SK-N-SH treated with all-trans-retinoic acid at 6 μM for 48 hours (cell line): ENCODE results near the gene CHFR.
"Not testable (repeated sequence)": the region's sequence is repeated elsewhere in the genome, so short reads cannot be mapped to it uniquely, and the experiment has no call there.

Experiments used
- ATAC-seq: fragments of 200-7000 bp; cut with Tn5 transposase; 3 replicates; pipeline ENCODE4 v1.9.1; 2020; ENCODE audit warnings: mild to moderate bottlenecking, moderate library complexity
- BACH2 ChIP-seq: fragments of 250-450 bp; sonication (Bioruptor Pico); IDR thresholded peaks from 2 replicates; pipeline ENCODE4 v1.9.0; 2021; ENCODE audit warnings: mild to moderate bottlenecking, borderline replicate concordance
- CSRNP3 ChIP-seq: fragments of 250-450 bp; sonication (Bioruptor Pico); IDR thresholded peaks from 2 replicates; pipeline ENCODE4 v1.5.1; 2021; ENCODE audit warnings: mild to moderate bottlenecking, moderate library complexity
- ESRRG ChIP-seq: fragments of 250-450 bp; sonication (Bioruptor Pico); IDR thresholded peaks from 2 replicates; pipeline ENCODE4 v1.6.1; 2021; ENCODE audit warnings: mild to moderate bottlenecking
- GLIS3 ChIP-seq: fragments of 250-450 bp; sonication (Bioruptor Pico); IDR thresholded peaks from 2 replicates; pipeline ENCODE4 v1.5.0; 2020; ENCODE audit warnings: mild to moderate bottlenecking, moderate library complexity
- ISL1 ChIP-seq: fragments of 250-450 bp; sonication (Bioruptor Pico); IDR thresholded peaks from 2 replicates; pipeline ENCODE4 v2.1.2; 2022; ENCODE audit warnings: mild to moderate bottlenecking, moderate library complexity
- PATZ1 ChIP-seq: fragments of 250-450 bp; sonication (Bioruptor Pico); IDR thresholded peaks from 2 replicates; pipeline ENCODE4 v1.8.0; 2020; ENCODE audit warnings: mild to moderate bottlenecking, moderate library complexity, borderline replicate concordance
- POU6F1 ChIP-seq: fragments of 250-450 bp; sonication (Bioruptor Pico); IDR thresholded peaks from 2 replicates; pipeline ENCODE4 v1.8.0; 2021; ENCODE audit warnings: low read depth, mild to moderate bottlenecking, moderate library complexity, borderline replicate concordance
- PPARA ChIP-seq: fragments of 250-450 bp; sonication (Bioruptor Pico); IDR thresholded peaks from 2 replicates; pipeline ENCODE4 v1.5.0; 2020; ENCODE audit warnings: mild to moderate bottlenecking, borderline replicate concordance
- RARB ChIP-seq: fragments of 250-450 bp; sonication (Bioruptor Pico); IDR thresholded peaks from 2 replicates; pipeline ENCODE4 v1.8.0; 2021; ENCODE audit warnings: mild to moderate bottlenecking, moderate library complexity
- SNAI2 ChIP-seq: fragments of 250-450 bp; sonication (Bioruptor Pico); IDR thresholded peaks from 2 replicates; pipeline ENCODE4 v1.5.0; 2020; ENCODE audit warnings: mild to moderate bottlenecking, moderate library complexity
- TCF4 ChIP-seq: fragments of 250-450 bp; sonication (Bioruptor Pico); IDR thresholded peaks from 2 replicates; pipeline ENCODE4 v1.8.0; 2021; ENCODE audit warnings: mild to moderate bottlenecking, moderate library complexity, borderline replicate concordance
- TOX ChIP-seq: fragments of 250-450 bp; sonication (Bioruptor Pico); IDR thresholded peaks from 2 replicates; pipeline ENCODE4 v1.8.0; 2021; ENCODE audit warnings: mild to moderate bottlenecking, moderate library complexity, borderline replicate concordance
- TSHZ2 ChIP-seq: fragments of 250-450 bp; sonication (Bioruptor Pico); IDR thresholded peaks from 2 replicates; pipeline ENCODE4 v1.5.0; 2020; ENCODE audit warnings: mild to moderate bottlenecking, moderate library complexity
- ZC3H10 ChIP-seq: fragments of 250-450 bp; sonication (Bioruptor Pico); IDR thresholded peaks from 2 replicates; pipeline ENCODE4 v1.5.1; 2021; ENCODE audit warnings: mild to moderate bottlenecking, moderate library complexity
- ZFP3 ChIP-seq: fragments of 250-450 bp; sonication (Bioruptor Pico); IDR thresholded peaks from 2 replicates; pipeline ENCODE4 v1.5.0; 2020; ENCODE audit warnings: mild to moderate bottlenecking, moderate library complexity
- ZFP30 ChIP-seq: fragments of 450-650 bp; formaldehyde crosslinking; IDR thresholded peaks from 2 replicates; pipeline ENCODE4 v1.5.0; 2022; ENCODE audit warnings: mild to moderate bottlenecking, moderate library complexity
- ZNF565 ChIP-seq: fragments of 450-650 bp; formaldehyde crosslinking; conservative IDR thresholded peaks from 2 replicates; pipeline ENCODE4 v1.5.0; 2020; ENCODE audit warnings: low read depth, mild to moderate bottlenecking, moderate library complexity
- ZNF8 ChIP-seq: fragments of 450-650 bp; formaldehyde crosslinking; IDR thresholded peaks from 2 replicates; pipeline ENCODE4 v1.5.0; 2020; ENCODE audit warnings: mild to moderate bottlenecking, moderate library complexity

Gene CHFR

GRCh38 chr12:132856581-132856980, 30.8 kb downstream of the CHFR start:
- ATAC-seq: no peak
- TF ChIP-seq BACH2 (CRISPR knock-in tag) (no peak), TCF4 (CRISPR knock-in tag) (no peak), TOX (CRISPR knock-in tag) (no peak), POU6F1 (CRISPR knock-in tag) (no peak), ZNF8 (CRISPR knock-in tag) (no peak), ISL1 (CRISPR knock-in tag) (no peak), ZNF565 (no peak), ZFP3 (CRISPR knock-in tag) (no peak), GLIS3 (CRISPR knock-in tag) (no peak), ESRRG (no peak)

GRCh38 chr12:132855211-132855610, 32.2 kb downstream of the CHFR start:
- ATAC-seq: not testable (repeated sequence)

- ATAC-seq: no peak
- no peak for TF ChIP-seq ZFP30 (CRISPR knock-in tag)
- no peak for TF ChIP-seq CSRNP3 (CRISPR knock-in tag)
- TF ChIP-seq ZNF565: no peak
- TF ChIP-seq TOX (CRISPR knock-in tag): no peak
- TF ChIP-seq BACH2 (CRISPR knock-in tag): no peak
- TF ChIP-seq PATZ1 (CRISPR knock-in tag): no peak
- no peak for TF ChIP-seq GLIS3 (CRISPR knock-in tag)
- TF ChIP-seq SNAI2 (CRISPR knock-in tag): no peak
- TF ChIP-seq TCF4 (CRISPR knock-in tag): no peak
- TF ChIP-seq RARB (CRISPR knock-in tag): no peak
- no peak for TF ChIP-seq TSHZ2 (CRISPR knock-in tag)
- no peak for TF ChIP-seq POU6F1 (CRISPR knock-in tag)
These were observed 33.9 kb downstream of the CHFR start for GRCh38 chr12:132853285-132854092.

- TF ChIP-seq BACH2 (CRISPR knock-in tag) (no peak), SNAI2 (CRISPR knock-in tag) (no peak), ZFP30 (CRISPR knock-in tag) (no peak), PATZ1 (CRISPR knock-in tag) (no peak), ZC3H10 (CRISPR knock-in tag) (no peak), PPARA (CRISPR knock-in tag) (no peak), ZNF8 (CRISPR knock-in tag) (no peak), ZNF565 (no peak)
- no peak for ATAC-seq
These were observed 34.9 kb downstream of the CHFR start for GRCh38 chr12:132852496-132852895.
